Activated naive CD8-positive, alpha-beta T cell (primary cell): Measurements from ENCODE around the gene CACNA1G.

Experiments
- H3K27ac Mint-ChIP-seq: one replicate; pipeline ENCODE4 v1.8.0; 2021; ENCODE audit warnings: mixed read lengths
- H3K27me3 Mint-ChIP-seq: one replicate; pipeline ENCODE4 v1.8.0; 2021; ENCODE audit warnings: mixed read lengths
- H3K36me3 Mint-ChIP-seq: one replicate; pipeline ENCODE4 v1.8.0; 2021; ENCODE audit warnings: mixed read lengths
- H3K4me1 Mint-ChIP-seq: one replicate; pipeline ENCODE4 v1.8.0; 2021; ENCODE audit warnings: low read depth, mixed read lengths
- H3K4me3 Mint-ChIP-seq: one replicate; pipeline ENCODE4 v1.8.0; 2021; ENCODE audit warnings: mild to moderate bottlenecking, mixed read lengths
- H3K9me3 Mint-ChIP-seq: one replicate; pipeline ENCODE4 v1.8.0; 2021; ENCODE audit warnings: low read depth, mixed read lengths

Gene CACNA1G

DNA sequence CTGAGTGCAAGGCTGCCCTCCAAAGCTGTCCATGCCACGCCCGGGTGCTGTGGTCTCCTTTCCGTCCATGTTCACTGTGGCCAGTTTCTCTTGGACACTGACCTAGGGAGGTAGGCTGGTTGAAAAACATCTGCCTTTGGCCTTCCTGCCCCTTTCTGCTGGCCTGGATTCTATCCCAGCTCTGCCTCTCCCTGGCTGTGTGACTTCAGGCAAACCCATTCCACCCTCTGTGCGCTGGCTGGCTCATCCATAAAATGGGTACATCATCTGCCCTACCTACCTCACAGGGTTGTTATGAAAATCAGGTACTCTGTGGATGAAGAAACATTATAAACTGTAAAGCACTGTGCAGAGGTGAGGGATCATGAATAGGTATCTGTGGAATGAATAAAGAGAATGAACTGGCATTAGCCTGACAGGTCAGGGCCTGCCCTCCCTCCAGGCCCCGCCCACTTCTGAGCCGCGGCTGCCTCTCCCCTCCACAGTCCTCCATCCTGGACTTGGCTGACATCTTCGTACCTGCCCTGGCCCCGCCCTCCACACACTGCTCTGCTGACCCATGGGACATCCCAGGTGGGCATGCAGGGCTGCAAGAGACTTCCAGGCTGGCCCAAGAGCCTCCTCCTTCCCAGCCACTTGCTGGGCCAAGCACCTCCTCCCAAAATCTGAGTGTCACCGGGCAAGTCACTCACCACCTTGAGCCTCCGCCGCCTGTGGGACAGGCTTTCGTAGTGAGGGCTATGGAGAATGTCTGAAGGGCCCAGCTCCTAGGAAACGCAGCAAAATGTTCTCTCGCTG lies 20.6 kb upstream of the CACNA1G start:
- Mint-ChIP-seq H3K27me3 (peaks cover 6% of the 10 kb centered on the region), H3K36me3 (no peaks in the 10 kb centered on the region), H3K9me3 (no peaks in the 10 kb centered on the region), H3K4me3 (no peak overlapping the region), H3K4me1 (peaks cover 10% of the 10 kb centered on the region), H3K27ac (no peak overlapping the region)

DNA sequence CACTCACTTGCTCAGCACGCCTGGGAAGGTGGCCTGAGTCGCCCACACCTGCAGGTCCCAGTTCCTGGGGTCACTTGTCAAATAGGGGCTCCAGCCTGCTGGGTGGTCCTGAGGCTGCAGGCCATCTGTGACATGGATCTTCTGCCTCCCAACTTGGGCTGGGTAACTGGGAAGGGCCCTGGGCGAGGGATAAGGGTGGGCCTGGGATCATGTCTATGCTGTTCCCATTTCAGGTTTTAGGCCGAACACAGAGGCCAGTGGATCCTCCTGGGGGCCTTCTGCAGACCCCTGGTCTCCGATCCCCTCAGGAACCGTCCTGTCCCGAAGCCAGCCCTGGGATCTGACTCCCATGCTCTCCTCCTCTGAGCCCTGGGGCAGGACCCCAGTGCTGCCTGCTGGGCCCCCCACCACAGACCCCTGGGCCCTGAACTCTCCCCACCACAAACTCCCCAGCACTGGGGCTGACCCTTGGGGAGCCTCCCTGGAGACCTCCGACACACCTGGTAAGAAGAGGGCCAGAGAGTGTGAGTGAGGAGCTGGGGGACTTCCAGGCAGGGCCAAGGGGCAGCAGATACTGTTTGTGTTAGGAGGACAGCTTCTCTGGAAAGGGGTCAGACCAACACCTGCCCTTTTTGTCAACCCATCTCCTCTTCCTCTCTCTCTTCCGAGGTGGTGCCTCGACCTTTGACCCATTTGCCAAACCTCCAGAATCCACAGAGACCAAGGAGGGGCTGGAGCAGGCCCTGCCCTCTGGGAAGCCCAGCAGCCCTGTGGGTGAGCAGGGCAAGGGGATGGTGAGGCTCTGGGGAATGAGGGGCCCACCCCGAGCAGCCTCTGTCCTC lies 19.7 kb upstream of the CACNA1G start:
- Mint-ChIP-seq H3K4me3 (peak overlapping the region; percentile 10), H3K4me1 (peaks cover 10% of the 10 kb centered on the region), H3K9me3 (no peaks in the 10 kb centered on the region), H3K27me3 (peaks cover 3% of the 10 kb centered on the region), H3K36me3 (no peaks in the 10 kb centered on the region), H3K27ac (no peak overlapping the region)

DNA sequence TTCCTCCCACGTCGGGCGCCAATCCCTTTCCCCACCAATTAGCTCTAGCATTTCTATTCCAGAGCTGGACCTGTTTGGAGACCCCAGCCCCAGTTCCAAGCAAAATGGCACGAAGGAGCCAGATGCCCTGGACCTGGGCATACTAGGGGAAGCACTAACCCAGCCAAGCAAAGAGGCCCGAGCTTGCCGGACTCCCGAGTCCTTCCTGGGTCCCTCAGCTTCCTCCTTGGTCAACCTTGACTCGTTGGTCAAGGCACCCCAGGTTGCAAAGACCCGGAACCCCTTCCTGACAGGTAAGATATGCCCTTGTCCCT lies 19.2 kb upstream of the CACNA1G start:
- Mint-ChIP-seq H3K27me3 (peaks cover 3% of the 10 kb centered on the region), H3K9me3 (no peaks in the 10 kb centered on the region), H3K4me1 (peaks cover 13% of the 10 kb centered on the region), H3K4me3 (peak overlapping the region; percentile 79), H3K27ac (no peak overlapping the region), H3K36me3 (no peaks in the 10 kb centered on the region)

DNA sequence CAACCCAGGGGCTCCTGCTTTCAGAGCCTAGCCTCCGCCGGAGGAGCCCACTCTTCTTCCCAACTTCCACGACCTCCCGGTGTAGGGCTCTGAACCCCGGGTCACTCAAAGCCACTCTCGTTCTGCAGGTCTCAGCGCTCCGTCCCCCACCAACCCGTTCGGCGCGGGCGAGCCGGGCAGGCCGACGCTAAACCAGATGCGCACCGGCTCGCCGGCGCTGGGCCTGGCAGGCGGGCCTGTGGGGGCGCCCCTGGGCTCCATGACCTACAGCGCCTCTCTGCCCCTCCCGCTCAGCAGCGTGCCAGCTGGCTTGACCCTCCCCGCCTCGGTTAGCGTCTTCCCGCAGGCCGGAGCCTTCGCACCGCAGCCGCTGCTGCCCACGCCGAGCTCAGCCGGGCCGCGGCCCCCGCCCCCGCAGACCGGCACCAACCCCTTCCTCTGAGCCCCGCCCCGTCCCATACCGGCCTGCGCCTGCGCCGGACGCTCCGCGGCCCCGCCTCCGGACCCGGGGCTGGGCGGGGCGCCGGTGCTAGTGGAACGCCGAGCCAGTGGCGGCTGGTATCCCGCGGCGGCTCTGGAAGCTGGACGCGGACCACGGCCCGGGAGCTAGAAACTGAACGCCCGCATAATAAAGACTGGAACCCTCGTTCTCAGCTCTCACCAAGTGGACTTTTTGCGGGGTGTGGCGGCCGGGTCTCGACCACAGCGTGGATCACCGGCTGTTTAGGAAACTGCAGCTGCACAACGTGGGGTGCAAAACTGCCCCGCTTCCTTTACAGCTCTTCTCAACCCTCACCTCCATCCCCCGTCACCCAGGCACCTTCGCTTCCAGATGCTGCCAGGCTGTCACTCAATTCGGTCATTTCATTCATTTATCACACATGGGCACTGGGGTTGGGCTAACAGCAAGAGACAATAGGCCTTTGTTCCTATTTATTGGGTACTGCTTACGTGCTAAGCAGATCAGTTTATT lies 18.5 kb upstream of the CACNA1G start:
- Mint-ChIP-seq H3K4me1 (peaks cover 16% of the 10 kb centered on the region), H3K36me3 (no peaks in the 10 kb centered on the region), H3K4me3 (peak overlapping the region; percentile 79), H3K27me3 (peaks cover 3% of the 10 kb centered on the region), H3K9me3 (no peaks in the 10 kb centered on the region), H3K27ac (no peak overlapping the region)

DNA sequence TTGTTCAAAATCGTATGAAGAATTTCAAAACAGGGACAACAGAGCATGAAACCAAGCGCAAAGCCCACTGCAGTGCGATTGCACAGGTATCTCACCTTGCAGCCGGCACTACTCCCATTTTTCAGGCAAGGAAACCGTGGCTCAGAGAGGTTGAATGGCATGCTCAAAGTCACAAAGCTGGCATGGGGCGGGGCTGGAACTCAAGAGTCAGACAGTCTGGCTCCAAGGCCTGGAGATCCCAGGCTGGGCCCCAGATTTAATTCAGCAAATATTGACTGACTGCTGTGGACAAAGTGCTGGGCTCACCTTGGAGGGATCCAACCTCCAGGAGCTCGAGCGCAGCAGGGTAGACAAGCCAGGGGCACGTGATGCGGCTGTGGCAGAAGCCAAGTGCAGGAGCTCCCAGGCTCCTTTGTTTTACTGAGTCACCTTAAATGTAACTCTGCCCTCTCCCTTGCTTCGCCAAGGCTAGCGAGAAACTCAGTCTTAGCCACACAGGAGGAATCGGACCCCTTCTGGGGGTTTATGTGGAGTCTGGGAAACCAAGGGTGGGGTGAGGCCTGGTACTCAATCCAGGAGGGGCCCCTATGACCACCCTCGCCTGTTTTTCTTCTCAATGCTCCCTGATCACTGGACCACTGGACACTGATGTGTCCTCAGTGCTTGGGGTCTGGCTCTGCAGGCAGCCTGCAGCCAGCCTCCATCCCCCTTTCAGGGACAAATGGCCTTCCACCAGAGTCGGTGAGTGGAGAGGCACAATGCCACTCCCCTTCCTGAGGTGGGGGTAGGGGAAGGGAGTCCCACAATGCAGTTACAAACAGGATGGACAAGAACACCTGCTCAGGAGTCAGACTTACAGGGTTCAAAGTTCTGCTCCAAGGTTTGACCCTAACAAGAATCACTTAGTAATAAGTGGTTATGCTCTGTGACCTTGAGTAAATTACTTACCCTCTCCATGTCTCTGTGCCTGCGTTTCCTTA lies 17.4 kb upstream of the CACNA1G start:
- Mint-ChIP-seq H3K27me3 (peaks cover 3% of the 10 kb centered on the region), H3K9me3 (no peaks in the 10 kb centered on the region), H3K27ac (no peak overlapping the region), H3K4me1 (peaks cover 22% of the 10 kb centered on the region), H3K36me3 (no peaks in the 10 kb centered on the region), H3K4me3 (peak overlapping the region; percentile 79)

DNA sequence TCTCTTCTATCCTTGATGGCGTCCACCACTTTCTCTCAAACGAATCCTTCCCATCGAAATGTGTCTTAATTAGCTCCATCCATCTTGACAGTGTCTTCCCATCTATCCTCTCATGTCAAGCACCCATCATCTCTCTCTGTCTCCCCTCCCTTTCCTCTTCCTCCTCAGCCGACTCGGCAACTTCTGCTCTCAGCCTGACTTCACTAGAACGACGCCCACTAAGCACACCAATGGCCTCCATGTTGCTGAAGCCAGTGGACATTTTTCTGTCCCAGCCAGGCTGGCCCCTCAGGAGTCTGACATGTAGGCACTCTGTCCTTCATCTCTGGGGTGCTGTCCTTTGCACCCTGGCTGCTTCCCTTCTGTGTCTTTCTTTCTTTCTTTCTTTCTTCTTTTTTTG lies 16.0 kb upstream of the CACNA1G start:
- H3K4me3 Mint-ChIP-seq: peak overlapping the region; percentile 39
- H3K9me3 Mint-ChIP-seq: no peaks in the 10 kb centered on the region
- no peak overlapping the region for H3K27ac Mint-ChIP-seq
- peaks cover 3% of the 10 kb centered on the region for H3K27me3 Mint-ChIP-seq
- H3K36me3 Mint-ChIP-seq: no peaks in the 10 kb centered on the region
- H3K4me1 Mint-ChIP-seq: peaks cover 22% of the 10 kb centered on the region

DNA sequence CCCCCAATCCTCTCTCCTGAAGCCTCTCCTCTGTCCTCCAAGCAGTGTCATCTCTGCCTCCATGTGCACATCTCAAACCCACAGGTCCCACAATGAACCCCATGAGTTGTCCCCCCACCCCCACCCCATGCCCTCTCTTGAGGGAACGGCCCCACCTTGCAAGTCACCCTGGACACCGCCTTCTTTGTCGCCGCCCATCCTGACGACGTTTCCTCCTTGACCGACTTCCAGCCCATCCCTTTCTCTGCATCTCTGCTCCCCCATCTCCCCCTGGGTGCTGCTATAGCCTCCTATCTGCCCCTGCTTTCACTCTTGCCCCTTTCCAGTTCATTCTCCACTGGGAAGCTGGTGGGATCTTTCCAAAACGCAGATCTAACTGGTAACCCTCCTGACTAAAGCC lies 15.2 kb upstream of the CACNA1G start:
- Mint-ChIP-seq H3K9me3 (no peaks in the 10 kb centered on the region), H3K36me3 (no peaks in the 10 kb centered on the region), H3K27me3 (peaks cover 3% of the 10 kb centered on the region), H3K4me1 (peaks cover 22% of the 10 kb centered on the region), H3K27ac (no peak overlapping the region), H3K4me3 (no peak overlapping the region)

DNA sequence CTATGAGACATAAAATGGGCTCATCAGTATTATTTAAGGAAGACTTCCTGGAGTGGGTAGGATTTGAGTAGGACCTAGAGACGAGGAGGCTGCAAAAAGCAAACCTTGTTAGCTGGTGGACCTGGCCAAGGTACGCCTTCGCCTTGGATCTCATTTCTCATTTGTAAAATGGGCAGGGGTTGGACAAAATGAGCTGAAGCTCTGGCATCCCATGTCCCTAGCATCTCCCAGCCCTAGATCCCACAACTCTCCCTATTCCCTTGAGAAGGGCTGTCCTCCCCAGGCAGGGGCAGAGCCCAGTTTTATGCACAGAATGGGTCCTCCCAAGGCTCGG lies 13.8 kb upstream of the CACNA1G start:
- H3K36me3 Mint-ChIP-seq: no peaks in the 10 kb centered on the region
- H3K4me1 Mint-ChIP-seq: peaks cover 19% of the 10 kb centered on the region
- H3K27me3 Mint-ChIP-seq: peaks cover 3% of the 10 kb centered on the region
- H3K4me3 Mint-ChIP-seq: peak overlapping the region; percentile 44
- no peak overlapping the region for H3K27ac Mint-ChIP-seq
- H3K9me3 Mint-ChIP-seq: no peaks in the 10 kb centered on the region

DNA sequence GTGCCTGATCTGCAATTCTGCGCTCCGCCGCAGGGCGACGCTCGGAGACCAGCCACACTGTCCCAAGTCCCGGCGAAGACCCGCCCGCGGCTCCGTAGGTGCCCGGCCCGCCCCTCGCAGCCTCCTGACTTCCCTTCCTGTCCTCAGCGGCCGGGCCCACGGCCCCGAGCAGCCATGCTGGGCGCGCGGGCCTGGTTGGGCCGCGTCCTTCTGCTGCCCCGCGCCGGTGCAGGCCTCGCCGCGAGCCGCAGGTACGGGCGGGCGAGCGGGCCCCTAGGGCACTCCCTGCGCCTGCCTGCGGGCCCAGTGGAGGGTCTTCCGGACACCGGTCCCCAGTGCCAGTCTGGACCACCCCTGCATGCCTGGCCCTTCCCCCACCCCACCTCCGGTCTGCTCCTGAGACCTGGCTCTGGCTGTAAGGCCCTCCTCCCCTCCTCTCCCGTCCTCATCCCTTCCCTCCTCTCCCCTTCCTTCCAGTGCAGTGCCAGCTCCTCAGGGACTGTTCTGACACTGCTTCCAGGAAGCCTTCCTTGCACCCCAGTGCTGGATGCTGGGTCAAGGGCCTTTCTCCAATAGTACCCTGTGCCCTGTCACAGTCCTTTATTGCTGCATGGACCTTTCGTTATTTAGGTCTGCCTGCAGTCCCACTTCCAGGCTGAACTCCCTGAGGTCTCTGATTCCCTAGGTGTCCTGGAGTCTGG lies 13.3 kb upstream of the CACNA1G start, which contains the start of gene SPATA20:
TSS of gene SPATA20 (plus strand) at position 140 of the 701 bp plus-strand sequence. CDS start at position 175, 35 bp downstream.
- Mint-ChIP-seq H3K27me3 (peaks cover 3% of the 10 kb centered on the region), H3K4me3 (peak within 1 kb of the TSS; percentile 84), H3K4me1 (peaks cover 18% of the 10 kb centered on the region), H3K27ac (peak within 1 kb of the TSS; percentile 54), H3K9me3 (no peaks in the 10 kb centered on the region), H3K36me3 (no peaks in the 10 kb centered on the region)

DNA sequence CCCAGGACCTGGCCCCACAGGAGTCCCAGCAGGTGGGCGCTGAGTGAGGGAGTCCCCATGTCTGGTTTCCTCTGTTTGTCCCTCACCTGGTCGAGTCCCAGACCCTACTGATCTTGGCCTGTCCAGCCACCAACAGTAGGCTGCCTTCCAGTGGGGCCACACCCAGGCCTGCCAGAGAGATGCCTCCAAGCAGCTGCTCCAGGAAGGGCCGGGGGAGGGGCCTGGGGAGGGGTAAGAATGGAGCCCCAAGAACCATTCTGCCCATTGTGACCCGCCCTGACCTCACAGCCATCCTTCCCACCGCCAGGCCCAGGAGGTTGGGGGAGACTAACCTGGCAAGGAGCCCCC lies 12.8 kb upstream of the CACNA1G start:
- H3K36me3 Mint-ChIP-seq: no peaks in the 10 kb centered on the region
- H3K9me3 Mint-ChIP-seq: no peaks in the 10 kb centered on the region
- no peak overlapping the region for H3K27ac Mint-ChIP-seq
- peak overlapping the region; percentile 84 for H3K4me3 Mint-ChIP-seq
- H3K4me1 Mint-ChIP-seq: peaks cover 14% of the 10 kb centered on the region
- peaks cover 3% of the 10 kb centered on the region for H3K27me3 Mint-ChIP-seq

DNA sequence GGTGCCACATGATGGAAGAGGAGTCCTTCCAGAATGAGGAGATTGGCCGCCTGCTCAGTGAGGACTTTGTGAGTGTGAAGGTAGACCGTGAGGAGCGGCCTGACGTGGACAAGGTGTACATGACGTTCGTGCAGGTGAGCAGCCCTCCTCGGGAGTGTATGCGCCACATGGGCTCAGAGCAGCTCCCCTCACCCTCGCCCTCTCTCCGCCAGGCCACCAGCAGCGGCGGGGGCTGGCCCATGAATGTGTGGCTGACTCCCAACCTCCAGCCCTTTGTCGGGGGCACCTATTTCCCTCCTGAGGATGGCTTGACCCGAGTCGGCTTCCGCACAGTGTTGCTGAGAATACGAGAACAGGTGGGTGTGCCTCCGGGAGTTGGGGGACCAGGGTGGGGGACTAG lies 11.7 kb upstream of the CACNA1G start:
- Mint-ChIP-seq H3K9me3 (no peaks in the 10 kb centered on the region), H3K4me1 (peaks cover 12% of the 10 kb centered on the region), H3K27ac (no peak overlapping the region), H3K36me3 (no peaks in the 10 kb centered on the region), H3K27me3 (peaks cover 3% of the 10 kb centered on the region), H3K4me3 (no peak overlapping the region)

DNA sequence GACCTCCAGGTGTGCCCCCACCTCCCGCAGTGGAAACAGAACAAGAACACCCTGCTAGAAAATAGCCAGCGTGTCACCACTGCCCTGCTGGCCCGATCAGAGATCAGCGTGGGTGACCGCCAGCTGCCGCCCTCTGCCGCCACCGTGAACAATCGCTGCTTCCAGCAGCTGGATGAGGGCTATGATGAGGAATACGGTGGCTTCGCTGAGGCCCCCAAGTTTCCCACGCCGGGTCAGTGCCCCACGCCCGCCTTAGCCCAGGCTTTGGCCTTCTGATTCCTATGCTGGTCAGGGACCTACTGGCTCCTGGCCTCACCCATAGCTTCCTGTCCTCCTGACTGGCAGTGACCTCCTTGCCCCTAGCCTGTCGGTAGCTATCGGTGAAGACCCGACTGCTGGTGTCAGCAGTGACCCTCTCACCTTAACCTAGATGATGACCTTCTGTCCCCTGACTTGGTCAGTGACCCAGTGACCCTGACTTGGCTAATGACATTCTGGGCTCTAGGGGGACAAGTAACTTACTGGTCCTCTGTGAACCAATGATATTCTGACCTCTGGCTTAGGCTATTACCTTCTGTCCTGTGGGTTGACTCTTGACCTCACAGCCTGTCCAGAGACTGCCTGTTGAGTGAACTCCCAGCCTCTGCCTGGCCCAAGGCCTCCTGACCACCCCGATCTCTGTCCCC lies 11.1 kb upstream of the CACNA1G start:
- Mint-ChIP-seq H3K4me1 (peaks cover 12% of the 10 kb centered on the region), H3K9me3 (no peaks in the 10 kb centered on the region), H3K27me3 (no peaks in the 10 kb centered on the region), H3K36me3 (no peaks in the 10 kb centered on the region), H3K4me3 (no peak overlapping the region), H3K27ac (no peak overlapping the region)

DNA sequence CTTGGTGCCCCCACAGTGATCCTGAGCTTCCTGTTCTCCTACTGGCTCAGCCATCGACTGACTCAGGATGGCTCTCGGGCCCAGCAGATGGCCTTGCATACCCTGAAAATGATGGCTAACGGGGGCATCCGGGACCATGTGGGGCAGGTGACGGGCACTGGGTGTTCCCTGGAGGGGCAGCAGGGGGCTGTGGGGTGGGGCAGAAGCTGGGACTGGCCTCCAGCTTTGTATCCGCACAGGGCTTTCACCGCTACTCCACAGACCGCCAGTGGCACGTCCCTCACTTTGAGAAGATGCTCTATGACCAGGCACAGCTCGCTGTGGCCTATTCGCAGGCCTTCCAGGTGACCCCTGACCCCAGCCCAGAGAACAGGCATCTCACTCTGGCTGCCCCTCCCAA lies 10.5 kb upstream of the CACNA1G start:
- no peak overlapping the region for H3K27ac Mint-ChIP-seq
- no peak overlapping the region for H3K4me3 Mint-ChIP-seq
- no peaks in the 10 kb centered on the region for H3K9me3 Mint-ChIP-seq
- H3K36me3 Mint-ChIP-seq: no peaks in the 10 kb centered on the region
- H3K4me1 Mint-ChIP-seq: peaks cover 12% of the 10 kb centered on the region
- H3K27me3 Mint-ChIP-seq: no peaks in the 10 kb centered on the region
